Hepatocyte (in vitro differentiated cells): ENCODE data around the gene CRTC2. TPM values are rescaled to one million over a fixed set of nuclear protein-coding genes. Genes with fewer than 3 reads are reported as not detected.

Experiments used
- DNase-seq: peaks from one replicate; pipeline ENCODE4 v3.0.0-alpha.2; 2016; ENCODE audit warnings: low spot score
- H2AFZ ChIP-seq: fragments of 200-600 bp; sonication (generic); 2 replicates; pipeline ENCODE4 v1.6.0; 2016; ENCODE audit warnings: antibody characterized with exemption, mild to moderate bottlenecking
- H3K27ac ChIP-seq: fragments of 200-600 bp; sonication (generic); 2 replicates; pipeline ENCODE4 v1.5.1; 2016; ENCODE audit warnings: mild to moderate bottlenecking
- H3K27me3 ChIP-seq: fragments of 200-600 bp; sonication (generic); 2 replicates; pipeline ENCODE4 v1.6.1; 2016
- H3K36me3 ChIP-seq: fragments of 200-600 bp; sonication (generic); replicated peaks from 2 replicates; pipeline ENCODE4 v1.5.1; 2016; ENCODE audit warnings: low read depth; ENCODE audit not compliant: insufficient read depth
- H3K4me1 ChIP-seq: fragments of 200-600 bp; sonication (generic); 2 replicates; pipeline ENCODE4 v1.5.1; 2016; ENCODE audit warnings: mild to moderate bottlenecking, moderate library complexity; ENCODE audit not compliant: insufficient read depth
- H3K4me2 ChIP-seq: fragments of 200-600 bp; sonication (generic); 2 replicates; pipeline ENCODE4 v1.6.0; 2016
- H3K4me3 ChIP-seq: fragments of 200-600 bp; sonication (generic); 2 replicates; pipeline ENCODE4 v1.5.1; 2016; ENCODE audit warnings: mild to moderate bottlenecking
- H3K79me2 ChIP-seq: fragments of 200-600 bp; sonication (generic); 2 replicates; pipeline ENCODE4 v1.6.0; 2017; ENCODE audit warnings: mild to moderate bottlenecking
- H3K9me2 ChIP-seq: fragments of 200-600 bp; sonication (generic); replicated peaks from 2 replicates; pipeline ENCODE4 v1.6.0; 2017; ENCODE audit warnings: mild to moderate bottlenecking; ENCODE audit not compliant: insufficient read depth
- H3K9me3 ChIP-seq: fragments of 200-600 bp; sonication (generic); 2 replicates; pipeline ENCODE4 v1.5.1; 2016; ENCODE audit warnings: low read depth, mild to moderate bottlenecking
- H4K20me1 ChIP-seq: fragments of 200-600 bp; sonication (generic); 2 replicates; pipeline ENCODE4 v1.6.0; 2016; ENCODE audit warnings: mild to moderate bottlenecking; ENCODE audit not compliant: insufficient read depth, poor library complexity, severe bottlenecking
- EZH2 ChIP-seq: fragments of 200-600 bp; sonication (generic); IDR thresholded peaks from 2 replicates; pipeline ENCODE4 v1.6.1; 2016; ENCODE audit warnings: antibody characterized with exemption, mild to moderate bottlenecking, borderline replicate concordance
- EZH2phosphoT487 ChIP-seq: fragments of 200-600 bp; sonication (generic); IDR thresholded peaks from one replicate; pipeline ENCODE4 v1.6.1; 2018; ENCODE audit warnings: antibody characterized with exemption, mild to moderate bottlenecking, low read depth, moderate library complexity; ENCODE audit not compliant: unreplicated experiment, severe bottlenecking
- WGBS: methylation state at CpG from one replicate; pipeline ENCODE4 v1.1.6; 2016; ENCODE audit warnings: low lambda C conversion rate; ENCODE audit errors: missing lambda C conversion rate; 5-methylcytosine and 5-hydroxymethylcytosine counted together
- polyA plus RNA-seq: library from polyadenylated mRNA; unstranded; fragments of >200 nt; fragmentation: Nextera tagmentation; extraction: Ambion mirVana; gene quantifications from 2 replicates; pipeline ENCODE4 v1.2.1, GENCODE V29; 2016
- total RNA-seq: library from RNA; depleted of rRNA; stranded (reverse); fragments of >200 nt; gene quantifications from 2 replicates; pipeline ENCODE4 v1.2.3, GENCODE V29; 2014
- TF ChIP-seq, protein P1 (sequence below): fragments of 200-600 bp; sonication (generic); IDR thresholded peaks from 2 replicates; pipeline ENCODE4 v1.5.1; 2016; ENCODE audit warnings: antibody characterized with exemption, mild to moderate bottlenecking; ENCODE audit not compliant: poor library complexity

The CRTC2 gene
- total and polyA plus RNA-seq, 2 experiments from 2014 or later = 10.5 to 28.0 TPM

DNA sequence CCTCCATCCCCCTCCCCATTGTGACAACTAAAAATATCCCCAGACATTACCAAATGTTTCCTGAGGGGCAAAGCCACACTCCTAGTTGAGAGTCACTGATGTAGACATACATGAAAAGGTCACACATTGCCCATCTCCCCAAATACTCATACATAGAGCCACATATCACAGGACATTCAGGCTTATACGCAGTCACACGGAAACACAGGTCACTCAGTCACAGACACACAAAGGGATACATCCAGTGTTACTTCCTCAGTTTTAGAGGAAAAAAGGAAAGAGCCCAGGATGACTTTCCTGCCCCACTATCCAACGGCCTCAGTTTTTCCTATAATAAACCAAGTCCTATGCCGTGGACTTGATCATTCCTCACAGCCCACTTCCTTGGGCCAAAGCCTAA is 3.0 kb upstream of the CRTC2 start:
- no peak for TF ChIP-seq EZH2
- TF ChIP-seq EZH2phosphoT487 = no peak
- TF ChIP-seq, protein P1, sequence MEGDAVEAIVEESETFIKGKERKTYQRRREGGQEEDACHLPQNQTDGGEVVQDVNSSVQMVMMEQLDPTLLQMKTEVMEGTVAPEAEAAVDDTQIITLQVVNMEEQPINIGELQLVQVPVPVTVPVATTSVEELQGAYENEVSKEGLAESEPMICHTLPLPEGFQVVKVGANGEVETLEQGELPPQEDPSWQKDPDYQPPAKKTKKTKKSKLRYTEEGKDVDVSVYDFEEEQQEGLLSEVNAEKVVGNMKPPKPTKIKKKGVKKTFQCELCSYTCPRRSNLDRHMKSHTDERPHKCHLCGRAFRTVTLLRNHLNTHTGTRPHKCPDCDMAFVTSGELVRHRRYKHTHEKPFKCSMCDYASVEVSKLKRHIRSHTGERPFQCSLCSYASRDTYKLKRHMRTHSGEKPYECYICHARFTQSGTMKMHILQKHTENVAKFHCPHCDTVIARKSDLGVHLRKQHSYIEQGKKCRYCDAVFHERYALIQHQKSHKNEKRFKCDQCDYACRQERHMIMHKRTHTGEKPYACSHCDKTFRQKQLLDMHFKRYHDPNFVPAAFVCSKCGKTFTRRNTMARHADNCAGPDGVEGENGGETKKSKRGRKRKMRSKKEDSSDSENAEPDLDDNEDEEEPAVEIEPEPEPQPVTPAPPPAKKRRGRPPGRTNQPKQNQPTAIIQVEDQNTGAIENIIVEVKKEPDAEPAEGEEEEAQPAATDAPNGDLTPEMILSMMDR = no peak
- Histone ChIP-seq H3K9me2 (no peaks in the 10 kb centered on the region), H3K27ac (peak overlapping the region; percentile 98), H3K9me3 (no peaks in the 10 kb centered on the region), H3K4me3 (no peak overlapping the region), H3K36me3 (no peaks in the 10 kb centered on the region), H4K20me1 (peaks cover 15% of the 10 kb centered on the region), H3K4me1 (peaks cover 31% of the 10 kb centered on the region), H3K27me3 (no peaks in the 10 kb centered on the region), H3K4me2 (peak overlapping the region; percentile 93), H3K79me2 (peaks cover 61% of the 10 kb centered on the region), H2AFZ (no peak overlapping the region)
- WGBS = 84% methylated on average over 4 of the region's 4 CpGs
- DNase-seq = no peak

DNA sequence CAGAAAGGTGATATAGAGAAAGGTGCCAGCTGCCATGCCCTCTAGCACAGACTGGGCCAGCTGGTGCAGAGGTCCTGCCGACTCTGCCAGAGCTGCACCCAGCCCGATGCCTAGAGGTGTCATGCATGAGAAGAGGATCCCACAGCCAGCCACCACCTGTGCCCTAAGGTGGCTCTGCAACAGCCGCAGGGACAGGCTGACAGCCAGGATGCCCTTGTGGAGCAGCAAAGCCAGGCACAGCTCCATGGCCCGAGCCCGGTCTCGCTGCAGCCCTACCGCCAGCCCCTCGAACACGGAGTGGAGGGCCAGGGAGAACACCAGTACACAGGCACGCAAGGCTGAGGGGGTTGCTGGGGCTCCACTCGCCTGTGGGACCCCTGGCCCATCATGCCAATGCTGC is 1.8 kb upstream of the CRTC2 start:
- Histone ChIP-seq H3K27me3 (no peaks in the 10 kb centered on the region), H3K9me2 (no peaks in the 10 kb centered on the region), H3K4me2 (no peak overlapping the region), H2AFZ (no peak overlapping the region), H3K27ac (no peak overlapping the region), H3K4me3 (no peak overlapping the region), H3K79me2 (peaks cover 64% of the 10 kb centered on the region), H3K9me3 (no peaks in the 10 kb centered on the region), H3K36me3 (no peaks in the 10 kb centered on the region), H3K4me1 (peaks cover 26% of the 10 kb centered on the region), H4K20me1 (peaks cover 27% of the 10 kb centered on the region)
- TF ChIP-seq EZH2phosphoT487 (no peak), EZH2 (no peak)
- TF ChIP-seq, protein P1 = no peak
- WGBS = 97% methylated on average over 11 of the region's 11 CpGs
- no peak for DNase-seq

DNA sequence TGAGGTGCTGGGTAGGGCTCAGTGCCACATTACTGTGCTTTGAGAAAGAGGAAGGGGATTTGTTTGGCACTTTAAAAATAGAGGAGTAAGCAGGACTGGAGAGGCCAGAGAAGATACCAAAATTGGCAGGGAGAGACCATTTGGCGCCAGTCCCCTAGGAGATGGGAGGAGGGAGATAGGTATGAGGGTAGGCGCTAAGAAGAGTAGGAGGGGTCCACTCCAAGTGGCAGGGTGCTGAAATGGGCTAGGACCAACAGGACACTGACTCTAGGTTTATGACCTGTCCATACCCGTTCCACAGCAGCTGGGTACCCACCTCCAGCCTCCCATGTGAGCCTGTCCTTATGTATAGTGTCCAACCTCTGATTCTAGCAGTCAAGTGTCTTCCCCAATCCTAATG is 1.0 kb upstream of the CRTC2 start:
- 94% methylated on average over 3 of the region's 3 CpGs for WGBS
- no peak overlapping the region for H3K4me2 ChIP-seq
- no peaks in the 10 kb centered on the region for H3K27me3 ChIP-seq
- no peak overlapping the region for H3K4me3 ChIP-seq
- H3K9me3 ChIP-seq = no peaks in the 10 kb centered on the region
- H3K79me2 ChIP-seq = peaks cover 64% of the 10 kb centered on the region
- H3K9me2 ChIP-seq = no peaks in the 10 kb centered on the region
- no peak for TF ChIP-seq EZH2phosphoT487
- TF ChIP-seq EZH2 = no peak
- TF ChIP-seq, protein P1 = no peak
- H4K20me1 ChIP-seq = peaks cover 35% of the 10 kb centered on the region
- H3K36me3 ChIP-seq = no peaks in the 10 kb centered on the region
- peak overlapping the region; percentile 44 for H3K27ac ChIP-seq
- DNase-seq = no peak
- H2AFZ ChIP-seq = no peak overlapping the region
- H3K4me1 ChIP-seq = peaks cover 27% of the 10 kb centered on the region

DNA sequence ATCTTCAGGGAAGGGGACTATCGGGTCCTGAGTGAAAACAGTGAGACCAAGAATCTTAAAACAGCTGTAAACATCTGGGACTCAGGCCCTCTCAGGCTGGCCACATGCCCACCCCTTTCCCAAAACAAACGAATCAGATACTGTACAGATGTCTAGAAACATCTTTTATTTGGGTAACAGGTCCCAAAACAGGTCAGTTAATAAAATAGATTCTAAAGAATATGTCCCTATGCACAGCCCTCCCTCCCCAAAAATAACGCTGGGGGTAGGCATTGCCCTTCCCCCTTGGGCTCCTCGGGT is 499 bp upstream of the CRTC2 start:
- no peaks in the 10 kb centered on the region for H3K27me3 ChIP-seq
- peaks cover 68% of the 10 kb centered on the region for H3K79me2 ChIP-seq
- peaks cover 28% of the 10 kb centered on the region for H3K4me1 ChIP-seq
- H3K9me3 ChIP-seq = no peaks in the 10 kb centered on the region
- H3K4me2 ChIP-seq = peak overlapping the region; percentile 63
- no peaks in the 10 kb centered on the region for H3K9me2 ChIP-seq
- no peaks in the 10 kb centered on the region for H3K36me3 ChIP-seq
- no peak overlapping the region for H2AFZ ChIP-seq
- no peak for DNase-seq
- H3K27ac ChIP-seq = peak overlapping the region; percentile 44
- TF ChIP-seq EZH2 (no peak), EZH2phosphoT487 (no peak)
- TF ChIP-seq, protein P1 = no peak
- H3K4me3 ChIP-seq = no peak overlapping the region
- peaks cover 40% of the 10 kb centered on the region for H4K20me1 ChIP-seq
- 49% methylated on average over 4 of the region's 4 CpGs for WGBS
